Ishikawa (cell line): ENCODE measurements around the gene DNAJA3.

Source experiments
- CEBPB ChIP-seq: IDR thresholded peaks from 2 replicates; pipeline ENCODE4 v1.6.1; 2012
- CREB1 ChIP-seq: IDR thresholded peaks from 2 replicates; pipeline ENCODE4 v1.6.1; 2012; ENCODE audit warnings: low read depth
- EGR1 ChIP-seq: IDR thresholded peaks from 2 replicates; pipeline ENCODE4 v1.6.1; 2012
- EP300 ChIP-seq: IDR thresholded peaks from 2 replicates; pipeline ENCODE4 v1.6.1; 2012; ENCODE audit warnings: borderline replicate concordance
- FOXM1 ChIP-seq: IDR thresholded peaks from 2 replicates; pipeline ENCODE4 v1.6.1; 2012; ENCODE audit warnings: low read depth, borderline replicate concordance
- MAX ChIP-seq: IDR thresholded peaks from 2 replicates; pipeline ENCODE4 v1.6.1; 2012
- NFIC ChIP-seq: IDR thresholded peaks from 2 replicates; pipeline ENCODE4 v1.6.1; 2012
- RAD21 ChIP-seq: IDR thresholded peaks from 2 replicates; pipeline ENCODE4 v1.6.1; 2012; ENCODE audit warnings: low read depth
- REST ChIP-seq: IDR thresholded peaks from 2 replicates; pipeline ENCODE4 v1.6.1; 2012; ENCODE audit warnings: low read depth, mild to moderate bottlenecking
- TAF1 ChIP-seq: IDR thresholded peaks from 2 replicates; pipeline ENCODE4 v1.6.1; 2012; ENCODE audit warnings: low read depth, mild to moderate bottlenecking
- TCF12 ChIP-seq: IDR thresholded peaks from 2 replicates; pipeline ENCODE4 v1.6.1; 2012; ENCODE audit warnings: low read depth
- TEAD4 ChIP-seq: IDR thresholded peaks from 2 replicates; pipeline ENCODE4 v1.6.1; 2012
- USF1 ChIP-seq: IDR thresholded peaks from 2 replicates; pipeline ENCODE4 v1.6.1; 2012
- YY1 ChIP-seq: IDR thresholded peaks from 2 replicates; pipeline ENCODE4 v1.6.1; 2012; ENCODE audit warnings: low read depth
- ZBTB7A ChIP-seq: IDR thresholded peaks from 2 replicates; pipeline ENCODE4 v1.6.1; 2012; ENCODE audit warnings: low read depth

Gene DNAJA3

GRCh38 chr16:4442371-4442770 lies 16.7 kb downstream of the DNAJA3 start:
- TF ChIP-seq NFIC (no peak), REST (no peak), TCF12 (no peak), USF1 (no peak), RAD21 (no peak), CEBPB (no peak)

GRCh38 chr16:4443271-4443670 lies 17.6 kb downstream of the DNAJA3 start:
- TF ChIP-seq TCF12 (no peak), USF1 (no peak), TAF1 (no peak), TEAD4 (no peak), EP300 (no peak), YY1 (no peak)

- no peak for TF ChIP-seq TCF12
- no peak for TF ChIP-seq TEAD4
- no peak for TF ChIP-seq NFIC
- no peak for TF ChIP-seq EGR1
- TF ChIP-seq TAF1: no peak
- no peak for TF ChIP-seq MAX
Observed at GRCh38 chr16:4443986-4444385, 18.3 kb downstream of the DNAJA3 start.

GRCh38 chr16:4450430-4450829 lies 24.8 kb downstream of the DNAJA3 start:
- TF ChIP-seq REST: no peak
- no peak for TF ChIP-seq RAD21
- no peak for TF ChIP-seq MAX
- no peak for TF ChIP-seq YY1
- no peak for TF ChIP-seq TCF12
- no peak for TF ChIP-seq TEAD4
- TF ChIP-seq CREB1: no peak
- no peak for TF ChIP-seq TAF1
- no peak for TF ChIP-seq USF1
- no peak for TF ChIP-seq EP300

GRCh38 chr16:4450931-4451519 lies 25.4 kb downstream of the DNAJA3 start:
- TF ChIP-seq FOXM1 (no peak), USF1 (no peak), TEAD4 (no peak), CEBPB (no peak), NFIC (no peak), YY1 (no peak), REST (no peak), RAD21 (no peak), MAX (no peak), ZBTB7A (no peak), CREB1 (no peak)
